Mucosa of stomach (tissue), 1 donor: Measurements from ENCODE around the gene EXOC6.
A peak's percentile ranks its signal among the peaks of the same experiment; 100 is the strongest.

Source experiments
- H3K27me3 ChIP-seq: one replicate; pipeline ENCODE4 v1.7.0; 2013; ENCODE audit warnings: mild to moderate bottlenecking, low read length; ENCODE audit not compliant: control insufficient read depth, insufficient read depth
- H3K36me3 ChIP-seq: one replicate; pipeline ENCODE4 v1.7.0; 2013; ENCODE audit warnings: low read length; ENCODE audit not compliant: control insufficient read depth, insufficient read depth
- H3K4me1 ChIP-seq: one replicate; pipeline ENCODE4 v1.7.0; 2013; ENCODE audit warnings: mild to moderate bottlenecking, low read length; ENCODE audit not compliant: control insufficient read depth, insufficient read depth
- H3K4me3 ChIP-seq: one replicate; pipeline ENCODE4 v1.7.0; 2013; ENCODE audit warnings: low read length
- H3K9ac ChIP-seq: one replicate; pipeline ENCODE4 v1.7.0; 2013; ENCODE audit warnings: mild to moderate bottlenecking, low read length, moderate library complexity
- H3K9me3 ChIP-seq: one replicate; pipeline ENCODE4 v1.7.0; 2013; ENCODE audit warnings: mild to moderate bottlenecking, low read length, moderate library complexity; ENCODE audit not compliant: control insufficient read depth
- donor health status: Pancreatic carcinoma.

EXOC6 gene

GRCh38 chr10:92848441-92849233, at the start of gene EXOC6:
Gene EXOC6, plus strand, starts transcription at chr10:92848520. Its CDS starts 14 bp downstream, at chr10:92848534.
- H3K9me3 ChIP-seq = no peaks in the 10 kb centered on the region
- H3K27me3 ChIP-seq = no peaks in the 10 kb centered on the region
- no peaks in the 10 kb centered on the region for H3K36me3 ChIP-seq
- H3K4me3 ChIP-seq = peak within 1 kb of the TSS; percentile 45
- peaks cover 8% of the 10 kb centered on the region for H3K4me1 ChIP-seq
- peak within 1 kb of the TSS; percentile 64 for H3K9ac ChIP-seq

- H3K9ac ChIP-seq = no peak overlapping the region
- H3K36me3 ChIP-seq = no peaks in the 10 kb centered on the region
- no peak overlapping the region for H3K4me3 ChIP-seq
- peaks cover 3% of the 10 kb centered on the region for H3K27me3 ChIP-seq
- H3K9me3 ChIP-seq = no peaks in the 10 kb centered on the region
- peaks cover 7% of the 10 kb centered on the region for H3K4me1 ChIP-seq
Measured at GRCh38 chr10:92799568-92799967, 48.8 kb upstream of the EXOC6 start.

GRCh38 chr10:92800134-92800733, 48.1 kb upstream of the EXOC6 start:
- no peak overlapping the region for H3K9ac ChIP-seq
- H3K9me3 ChIP-seq = no peaks in the 10 kb centered on the region
- no peak overlapping the region for H3K4me3 ChIP-seq
- H3K36me3 ChIP-seq = no peaks in the 10 kb centered on the region
- H3K27me3 ChIP-seq = peaks cover 3% of the 10 kb centered on the region
- H3K4me1 ChIP-seq = peaks cover 7% of the 10 kb centered on the region

GRCh38 chr10:92801978-92802872, 46.1 kb upstream of the EXOC6 start:
- peaks cover 9% of the 10 kb centered on the region for H3K27me3 ChIP-seq
- H3K36me3 ChIP-seq = no peaks in the 10 kb centered on the region
- no peak overlapping the region for H3K4me3 ChIP-seq
- H3K9me3 ChIP-seq = no peaks in the 10 kb centered on the region
- peaks cover 11% of the 10 kb centered on the region for H3K4me1 ChIP-seq
- no peak overlapping the region for H3K9ac ChIP-seq

GRCh38 chr10:92809840-92810239, 38.5 kb upstream of the EXOC6 start:
- peaks cover 16% of the 10 kb centered on the region for H3K4me1 ChIP-seq

GRCh38 chr10:92810934-92811532, 37.3 kb upstream of the EXOC6 start:
- Histone ChIP-seq H3K36me3 (no peaks in the 10 kb centered on the region), H3K9ac (no peak overlapping the region), H3K9me3 (no peaks in the 10 kb centered on the region), H3K4me3 (no peak overlapping the region), H3K27me3 (peaks cover 28% of the 10 kb centered on the region), H3K4me1 (peaks cover 16% of the 10 kb centered on the region)

More at GRCh38 chr10:92809840-92810239, 38.5 kb upstream of the EXOC6 start:
- H3K27me3 ChIP-seq = peaks cover 25% of the 10 kb centered on the region
- H3K9me3 ChIP-seq = no peaks in the 10 kb centered on the region
- H3K4me3 ChIP-seq = no peak overlapping the region
- H3K36me3 ChIP-seq = no peaks in the 10 kb centered on the region
- H3K9ac ChIP-seq = no peak overlapping the region

GRCh38 chr10:92811986-92812385, 36.3 kb upstream of the EXOC6 start:
- Histone ChIP-seq H3K4me1 (peaks cover 12% of the 10 kb centered on the region), H3K9ac (no peak overlapping the region), H3K4me3 (no peak overlapping the region), H3K9me3 (no peaks in the 10 kb centered on the region), H3K27me3 (peaks cover 24% of the 10 kb centered on the region), H3K36me3 (no peaks in the 10 kb centered on the region)

- peaks cover 12% of the 10 kb centered on the region for H3K4me1 ChIP-seq
- H3K9ac ChIP-seq = no peak overlapping the region
- H3K9me3 ChIP-seq = no peaks in the 10 kb centered on the region
- peaks cover 20% of the 10 kb centered on the region for H3K27me3 ChIP-seq
- H3K4me3 ChIP-seq = no peak overlapping the region
- H3K36me3 ChIP-seq = no peaks in the 10 kb centered on the region
Measured at GRCh38 chr10:92813979-92814378, 34.3 kb upstream of the EXOC6 start.

- Histone ChIP-seq H3K9ac (no peak overlapping the region), H3K36me3 (no peaks in the 10 kb centered on the region)
Measured at GRCh38 chr10:92814790-92815189, 33.5 kb upstream of the EXOC6 start.

GRCh38 chr10:92816091-92816531, 32.2 kb upstream of the EXOC6 start:
- peaks cover 20% of the 10 kb centered on the region for H3K27me3 ChIP-seq
- H3K36me3 ChIP-seq = no peaks in the 10 kb centered on the region
- no peak overlapping the region for H3K9ac ChIP-seq
- no peak overlapping the region for H3K4me3 ChIP-seq
- no peaks in the 10 kb centered on the region for H3K9me3 ChIP-seq
- H3K4me1 ChIP-seq = no peaks in the 10 kb centered on the region

More at GRCh38 chr10:92814790-92815189, 33.5 kb upstream of the EXOC6 start:
- Histone ChIP-seq H3K4me3 (no peak overlapping the region), H3K4me1 (peaks cover 8% of the 10 kb centered on the region), H3K9me3 (no peaks in the 10 kb centered on the region), H3K27me3 (peaks cover 20% of the 10 kb centered on the region)

GRCh38 chr10:92822060-92822634, 26.2 kb upstream of the EXOC6 start:
- Histone ChIP-seq H3K27me3 (peaks cover under 1% of the 10 kb centered on the region), H3K9ac (no peak overlapping the region), H3K4me3 (no peak overlapping the region), H3K36me3 (no peaks in the 10 kb centered on the region), H3K9me3 (no peaks in the 10 kb centered on the region), H3K4me1 (peaks cover 11% of the 10 kb centered on the region)
